Measurements from ENCODE around the gene ITM2B.

- no peak for TF ChIP-seq CREB1 (CRISPR knock-in tag; IDR thresholded peaks at IDR 0.05; ENCODE audit: low read depth)
- no peak for TF ChIP-seq EZH2 (IDR thresholded peaks at IDR 0.05; ENCODE audit: low read depth, unreplicated experiment)
Observed at GRCh38 chr13:48263196-48263595, 30.2 kb downstream of the ITM2B start.

All from GM23338 (cell line).